GM23248 (cell line): ENCODE measurements around the gene FKBP14.

Source experiments
- EZH2 ChIP-seq: fragments of 200-600 bp; sonication (generic); IDR thresholded peaks from 2 replicates; pipeline ENCODE4 v1.6.1; 2018; ENCODE audit warnings: antibody characterized with exemption, mild to moderate bottlenecking; ENCODE audit not compliant: insufficient read depth, poor library complexity, severe bottlenecking
- EZH2phosphoT487 ChIP-seq: fragments of 200-600 bp; sonication (generic); IDR thresholded peaks from 2 replicates; pipeline ENCODE4 v1.6.1; 2018; ENCODE audit warnings: antibody characterized with exemption, moderate library complexity, mild to moderate bottlenecking, low read depth; ENCODE audit not compliant: insufficient read depth

- TF ChIP-seq EZH2 (no peak), EZH2phosphoT487 (no peak)
Observed at GRCh38 chr7:29991937-29992336, 34.6 kb downstream of the FKBP14 start.
